PFSK-1 (cell line): ENCODE data around the gene DCUN1D4.

Source experiments
- POLR2AphosphoS5 ChIP-seq: IDR thresholded peaks from 2 replicates; pipeline ENCODE4 v1.6.1; 2012; ENCODE audit warnings: low read depth, mild to moderate bottlenecking, control low read depth, low read length, moderate library complexity
- TAF1 ChIP-seq: IDR thresholded peaks from 2 replicates; pipeline ENCODE4 v1.6.1; 2012; ENCODE audit warnings: low read length, control low read depth, borderline replicate concordance; ENCODE audit not compliant: insufficient read depth
- TF ChIP-seq, protein P1 (sequence below), 2 experiments: IDR thresholded peaks; 2 replicates each; pipeline versions ENCODE4 v1.6.1 to v1.8.0; 2011 to 2012; ENCODE audit warnings: low read depth in 2 of 2, low read length in 2 of 2, control low read depth in 1 of 2, inconsistent platforms in 1 of 2, mild to moderate bottlenecking in 1 of 2, moderate library complexity in 1 of 2; ENCODE audit not compliant: insufficient read depth in 1 of 2

DNA sequence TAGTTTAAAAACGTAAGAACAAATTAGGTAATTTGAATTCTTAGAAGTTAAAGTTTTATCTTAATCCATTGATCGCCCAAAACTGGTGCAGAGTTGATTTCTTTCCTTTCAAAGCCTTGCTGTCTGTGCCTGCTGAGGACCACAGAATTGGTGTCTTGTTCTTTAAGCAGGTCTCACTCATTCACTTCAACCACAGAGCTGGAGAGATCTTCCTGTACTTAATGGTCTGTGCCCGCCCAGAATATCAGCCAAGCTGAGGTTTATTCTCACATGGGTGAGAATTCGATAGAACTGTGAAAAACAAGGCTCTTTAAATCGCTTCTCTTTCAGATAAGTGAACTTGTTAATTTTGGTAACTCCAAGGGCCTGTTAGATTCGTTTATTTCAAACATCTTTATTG, 31.6 kb downstream of the DCUN1D4 start:
- no peak for TF ChIP-seq POLR2AphosphoS5
- TF ChIP-seq, protein P1, sequence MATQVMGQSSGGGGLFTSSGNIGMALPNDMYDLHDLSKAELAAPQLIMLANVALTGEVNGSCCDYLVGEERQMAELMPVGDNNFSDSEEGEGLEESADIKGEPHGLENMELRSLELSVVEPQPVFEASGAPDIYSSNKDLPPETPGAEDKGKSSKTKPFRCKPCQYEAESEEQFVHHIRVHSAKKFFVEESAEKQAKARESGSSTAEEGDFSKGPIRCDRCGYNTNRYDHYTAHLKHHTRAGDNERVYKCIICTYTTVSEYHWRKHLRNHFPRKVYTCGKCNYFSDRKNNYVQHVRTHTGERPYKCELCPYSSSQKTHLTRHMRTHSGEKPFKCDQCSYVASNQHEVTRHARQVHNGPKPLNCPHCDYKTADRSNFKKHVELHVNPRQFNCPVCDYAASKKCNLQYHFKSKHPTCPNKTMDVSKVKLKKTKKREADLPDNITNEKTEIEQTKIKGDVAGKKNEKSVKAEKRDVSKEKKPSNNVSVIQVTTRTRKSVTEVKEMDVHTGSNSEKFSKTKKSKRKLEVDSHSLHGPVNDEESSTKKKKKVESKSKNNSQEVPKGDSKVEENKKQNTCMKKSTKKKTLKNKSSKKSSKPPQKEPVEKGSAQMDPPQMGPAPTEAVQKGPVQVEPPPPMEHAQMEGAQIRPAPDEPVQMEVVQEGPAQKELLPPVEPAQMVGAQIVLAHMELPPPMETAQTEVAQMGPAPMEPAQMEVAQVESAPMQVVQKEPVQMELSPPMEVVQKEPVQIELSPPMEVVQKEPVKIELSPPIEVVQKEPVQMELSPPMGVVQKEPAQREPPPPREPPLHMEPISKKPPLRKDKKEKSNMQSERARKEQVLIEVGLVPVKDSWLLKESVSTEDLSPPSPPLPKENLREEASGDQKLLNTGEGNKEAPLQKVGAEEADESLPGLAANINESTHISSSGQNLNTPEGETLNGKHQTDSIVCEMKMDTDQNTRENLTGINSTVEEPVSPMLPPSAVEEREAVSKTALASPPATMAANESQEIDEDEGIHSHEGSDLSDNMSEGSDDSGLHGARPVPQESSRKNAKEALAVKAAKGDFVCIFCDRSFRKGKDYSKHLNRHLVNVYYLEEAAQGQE (IDR thresholded peaks at IDR 0.05; ENCODE audit: insufficient read depth in 1 of 2, low read depth in 2 of 2, low read length in 2 of 2) = no peak
- TF ChIP-seq TAF1 = no peak
